A204.1 (cell line): ENCODE measurements around the gene NKG7.

Source experiments
- FAIRE-seq: peaks from 2 replicates; lab custom pipeline; 2012; peaks lifted over from hg19 to GRCh38; lab: Jason Lieb, UNC

The NKG7 gene

DNA sequence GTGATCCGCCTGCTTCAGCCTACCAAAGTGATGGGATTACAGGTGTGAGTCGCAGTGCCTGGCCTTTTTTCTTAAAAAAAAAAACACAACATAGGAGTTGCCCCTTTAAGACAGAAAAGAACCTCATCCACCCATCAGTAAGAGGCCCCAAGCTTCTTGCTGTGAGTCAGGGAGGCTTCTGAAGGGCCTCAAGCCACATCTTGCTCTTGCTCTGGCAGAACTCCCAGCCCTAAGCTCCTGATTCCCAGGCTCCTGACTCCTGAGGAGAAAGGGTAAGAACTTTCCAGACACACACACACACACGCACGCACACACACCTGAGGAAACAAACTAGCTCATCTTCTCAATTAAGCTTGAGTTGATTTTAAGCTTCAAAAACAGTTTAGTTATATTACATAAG is 13.2 kb downstream of the NKG7 start:
- no peak for FAIRE-seq

DNA sequence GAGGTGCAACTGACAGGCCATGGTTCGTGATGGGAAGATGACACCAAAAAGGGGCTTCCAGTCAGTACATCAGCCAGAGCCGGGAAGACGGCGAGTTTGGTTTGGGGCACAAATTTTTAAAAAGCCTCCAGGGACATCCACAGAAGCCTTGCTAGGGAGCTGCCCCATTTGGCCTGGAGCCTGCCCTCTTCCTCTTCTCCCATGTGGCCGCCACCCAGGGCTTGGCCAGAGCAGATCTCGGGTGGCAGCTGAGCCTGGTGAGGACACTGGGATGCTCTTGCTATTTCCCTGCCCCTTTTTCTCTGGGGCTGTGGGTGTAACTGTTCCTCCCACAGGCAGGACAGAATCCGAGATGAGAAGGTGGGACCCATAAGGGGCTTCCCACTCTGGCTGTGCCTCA is 14.5 kb downstream of the NKG7 start:
- no peak for FAIRE-seq

GRCh38 chr19:51356159-51356801 is 16.2 kb downstream of the NKG7 start:
- FAIRE-seq: no peak

GRCh38 chr19:51354742-51355148 is 17.7 kb downstream of the NKG7 start:
- no peak for FAIRE-seq

GRCh38 chr19:51354103-51354741 is 18.2 kb downstream of the NKG7 start:
- FAIRE-seq: no peak

GRCh38 chr19:51352783-51353360 is 19.6 kb downstream of the NKG7 start:
- FAIRE-seq: no peak

DNA sequence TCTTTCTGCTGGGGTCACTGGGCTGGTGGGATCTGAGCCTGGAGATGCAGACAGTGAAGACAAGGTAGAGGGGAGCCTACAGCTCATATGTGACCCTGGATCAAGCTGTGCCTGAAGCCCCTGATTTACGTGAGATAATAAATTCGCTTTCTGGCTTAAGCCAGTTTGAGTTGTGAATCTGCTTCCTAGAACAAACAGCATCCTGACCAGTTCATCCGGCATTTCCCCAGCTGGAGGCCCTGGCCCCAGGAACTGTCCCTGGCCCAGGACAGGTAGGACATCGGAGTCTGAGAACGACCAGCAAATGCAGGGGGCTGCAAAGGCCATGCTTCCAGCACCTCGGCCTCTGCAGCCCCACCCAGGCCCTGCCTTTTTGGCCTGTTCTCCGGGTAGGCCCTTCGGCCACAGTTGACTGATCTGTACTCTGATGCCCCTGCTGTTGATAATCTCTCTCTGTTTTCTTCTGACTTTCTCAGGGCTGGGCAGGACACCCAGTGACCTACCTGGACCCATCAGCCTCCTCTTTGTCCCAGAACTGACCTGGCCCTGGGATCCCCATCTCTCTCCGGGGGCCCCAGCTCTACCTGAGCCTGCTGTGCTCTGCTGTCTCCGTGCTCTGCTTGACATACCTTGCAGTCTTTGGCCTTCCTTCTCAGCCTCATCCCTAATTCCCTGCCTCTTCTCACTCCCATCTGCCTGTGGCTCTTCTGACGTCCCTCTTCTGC is 21.0 kb downstream of the NKG7 start:
- no peak for FAIRE-seq

DNA sequence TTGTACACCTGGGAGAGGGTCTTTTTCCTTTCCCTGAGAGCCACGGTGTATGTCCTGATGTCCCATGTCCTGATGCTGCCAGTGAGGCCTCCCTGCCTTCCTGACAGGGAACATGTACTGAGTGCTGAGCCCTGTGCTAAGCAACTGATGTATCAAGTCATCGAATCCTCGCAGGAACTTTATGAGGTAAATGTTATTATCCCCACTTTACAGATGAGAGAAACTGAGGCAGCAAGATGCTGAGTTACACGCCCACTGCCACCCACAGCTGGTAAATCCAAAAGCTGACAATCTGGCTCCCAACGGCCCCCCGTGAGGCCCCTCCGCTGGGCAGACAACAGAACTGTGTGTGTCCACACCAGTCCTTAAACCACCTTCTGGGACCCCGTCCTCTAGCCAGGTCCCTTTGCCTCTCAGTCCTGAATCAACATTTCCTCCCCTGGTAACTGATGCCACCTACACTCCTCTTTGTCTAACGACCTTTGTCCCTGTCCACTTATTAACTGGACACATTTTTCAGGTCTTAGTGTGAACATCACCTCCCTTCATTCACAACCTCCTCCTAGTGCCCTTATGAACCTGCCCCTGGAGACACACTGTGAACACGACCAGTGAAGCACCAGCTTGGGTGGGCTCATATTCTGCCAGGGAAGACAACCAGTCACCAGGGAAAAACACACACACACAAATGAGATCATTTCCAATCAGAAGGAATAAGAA is 25.1 kb downstream of the NKG7 start:
- FAIRE-seq: no peak

DNA sequence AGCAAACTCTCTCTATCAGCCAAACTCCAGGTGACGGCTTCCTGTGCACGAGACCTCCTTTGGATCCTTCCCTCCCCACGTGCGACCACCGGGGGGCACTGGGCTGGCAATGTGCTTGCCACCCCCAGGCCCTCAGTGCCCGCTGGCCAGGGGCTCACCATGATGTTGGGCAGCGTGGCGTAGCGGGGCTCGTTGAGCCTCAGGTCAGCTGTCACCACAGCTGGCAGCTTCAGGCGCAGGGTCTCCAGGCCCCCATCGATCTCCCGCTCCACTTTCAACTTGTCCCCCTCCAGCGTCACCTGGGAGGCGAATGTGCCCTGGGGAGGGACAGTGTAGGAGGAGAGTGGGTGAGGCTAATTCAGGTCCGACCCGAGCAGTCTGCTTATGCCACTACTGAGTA is 25.7 kb downstream of the NKG7 start:
- FAIRE-seq: no peak

DNA sequence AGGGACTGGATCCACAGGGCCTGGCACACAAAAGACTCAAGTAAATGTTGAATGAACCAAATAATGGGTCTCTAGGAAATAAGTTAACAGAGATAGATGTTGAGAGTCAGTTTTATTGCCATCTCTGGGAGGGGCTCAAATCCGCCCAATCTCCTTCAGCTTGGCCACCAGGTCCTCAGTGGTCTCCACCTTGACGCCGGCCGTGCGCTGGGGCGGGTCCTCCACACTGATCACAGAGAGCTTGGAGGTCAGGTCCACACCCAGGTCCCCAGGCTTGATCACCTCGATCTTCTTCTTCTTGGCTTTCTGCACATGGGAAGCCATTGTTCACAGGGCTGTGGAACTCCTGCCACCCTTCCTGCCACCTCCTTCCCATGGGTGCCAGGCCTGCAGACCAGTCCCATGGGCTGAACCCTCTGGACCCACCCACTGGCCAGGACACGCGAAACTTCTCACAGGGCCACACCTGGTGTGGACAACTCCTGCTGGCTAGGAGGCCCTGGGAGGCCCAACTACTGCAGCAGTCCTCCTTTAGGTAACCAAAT is 27.3 kb downstream of the NKG7 start:
- FAIRE-seq: no peak

GRCh38 chr19:51342631-51343569 is 29.6 kb downstream of the NKG7 start:
- no peak for FAIRE-seq

DNA sequence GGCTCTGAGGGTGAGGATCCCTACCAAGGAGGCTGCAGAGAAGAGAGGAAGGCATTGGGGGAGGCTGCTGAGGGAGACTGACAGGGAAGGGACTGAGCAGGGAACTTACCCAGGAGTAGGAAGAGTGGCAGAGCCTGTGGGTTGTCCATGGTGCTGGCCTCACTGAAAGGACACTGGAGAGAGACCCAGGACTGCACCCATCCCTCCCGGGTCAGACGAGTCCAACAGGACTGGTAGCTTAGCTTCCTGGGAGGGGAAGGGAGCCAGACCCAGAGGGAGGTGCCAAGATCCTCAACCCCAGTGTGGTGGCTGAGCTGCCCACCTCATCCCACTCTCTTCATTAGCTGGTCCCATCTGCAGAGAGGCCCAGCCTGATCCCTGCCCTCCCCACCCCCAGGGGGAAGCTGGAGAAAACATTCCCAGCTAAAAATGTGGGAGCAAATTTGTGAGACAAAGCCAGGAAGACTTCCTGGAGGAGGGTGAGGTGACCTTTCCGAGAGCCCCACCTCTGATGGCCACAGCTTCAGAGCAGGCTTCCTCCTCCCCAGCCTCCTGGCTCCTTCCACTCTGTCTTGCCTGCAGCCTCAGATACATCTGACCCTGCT is 30.4 kb downstream of the NKG7 start, which contains the start of gene VSIG10L:
Gene VSIG10L (minus strand): TSS at position 164 of the 605 bp plus-strand sequence. CDS start 15 bp downstream, at position 149.
- FAIRE-seq: no peak

DNA sequence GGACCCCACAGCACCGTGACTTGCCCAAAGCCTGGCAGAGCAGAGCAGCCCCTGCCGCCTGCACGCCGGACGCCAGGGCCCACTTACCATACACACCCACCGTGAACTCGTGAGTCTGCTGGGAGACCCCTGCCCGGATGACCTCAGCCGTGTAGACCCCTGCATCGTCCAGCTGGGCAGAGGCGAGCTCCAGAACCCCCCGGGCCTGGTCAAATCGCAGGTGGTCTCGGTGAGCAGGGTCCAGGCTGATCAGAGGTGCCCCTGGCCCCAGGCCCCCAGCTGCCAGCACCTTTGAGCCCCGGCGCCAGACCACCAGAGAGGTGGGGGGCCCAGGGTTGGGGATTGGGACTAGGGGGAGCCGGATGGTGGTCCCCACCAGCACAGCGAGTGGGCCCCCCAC is 31.4 kb downstream of the NKG7 start:
- FAIRE-seq: no peak

DNA sequence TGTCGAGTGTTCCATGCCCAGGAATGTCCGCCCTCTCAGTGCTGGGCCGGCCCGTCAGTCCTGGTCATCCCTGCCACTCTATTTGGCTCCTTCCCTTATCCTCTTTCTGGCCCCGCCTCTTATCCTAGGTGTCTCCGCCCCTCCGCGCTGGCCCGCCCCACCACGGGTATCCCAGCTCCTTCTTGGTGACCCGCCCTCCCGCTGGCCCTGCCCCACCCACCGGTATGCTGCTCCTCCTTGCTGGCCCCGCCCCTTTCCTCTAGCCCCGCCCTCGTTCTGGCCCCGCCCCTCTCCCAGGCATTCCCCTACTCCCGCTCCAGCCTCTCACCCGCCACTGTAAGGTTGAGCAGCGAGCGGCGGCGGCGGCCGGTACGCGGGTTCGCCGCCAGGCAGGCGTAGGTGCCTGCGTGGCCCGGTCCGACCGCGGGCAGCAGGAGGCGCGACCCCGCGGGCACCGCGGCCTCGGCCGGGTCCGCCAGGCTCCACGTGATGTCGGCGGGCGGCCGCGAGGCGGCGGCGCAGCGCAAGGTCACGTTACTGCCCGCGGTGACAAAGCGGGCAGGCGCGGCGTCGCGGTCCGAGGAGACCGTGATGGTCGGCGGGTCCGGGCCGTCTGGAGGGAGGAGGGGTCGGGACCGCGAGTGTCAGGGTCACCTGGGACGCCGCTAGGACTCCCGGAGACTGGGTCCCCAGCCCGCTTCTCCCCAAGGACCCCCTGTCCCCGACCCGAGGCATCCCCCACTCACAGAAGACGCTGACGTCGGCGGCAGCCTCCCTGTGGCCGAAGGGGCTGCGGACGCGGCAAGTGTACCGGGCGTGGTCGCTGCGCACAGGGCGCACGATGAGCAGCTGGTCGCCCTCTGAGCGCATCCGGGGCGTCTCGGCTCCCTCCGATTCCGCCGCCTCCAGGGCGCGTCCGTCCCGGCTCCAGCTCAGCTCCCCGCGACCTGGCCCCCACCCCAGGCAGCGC is 32.5 kb downstream of the NKG7 start:
- FAIRE-seq: no peak

DNA sequence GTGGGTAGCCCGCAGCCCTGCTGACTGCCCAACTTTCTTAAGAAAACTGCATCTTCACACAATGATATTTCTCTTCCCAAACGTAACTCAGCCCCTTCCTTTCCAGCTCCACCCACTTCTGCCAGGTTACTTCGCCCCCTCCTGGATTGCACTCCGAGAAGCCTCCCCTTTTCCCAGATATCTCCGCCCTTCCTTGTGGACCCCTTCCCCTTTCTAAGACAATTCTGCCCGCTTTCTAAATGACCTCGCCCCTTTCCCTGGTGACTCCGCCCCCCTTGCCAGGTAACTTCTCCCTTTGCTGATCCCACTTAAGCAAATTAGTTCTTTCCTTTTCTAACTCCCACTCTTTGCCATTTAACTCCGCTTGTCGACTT is 33.2 kb downstream of the NKG7 start:
- no peak for FAIRE-seq

GRCh38 chr19:51338563-51339312 is 33.7 kb downstream of the NKG7 start:
- FAIRE-seq: no peak

DNA sequence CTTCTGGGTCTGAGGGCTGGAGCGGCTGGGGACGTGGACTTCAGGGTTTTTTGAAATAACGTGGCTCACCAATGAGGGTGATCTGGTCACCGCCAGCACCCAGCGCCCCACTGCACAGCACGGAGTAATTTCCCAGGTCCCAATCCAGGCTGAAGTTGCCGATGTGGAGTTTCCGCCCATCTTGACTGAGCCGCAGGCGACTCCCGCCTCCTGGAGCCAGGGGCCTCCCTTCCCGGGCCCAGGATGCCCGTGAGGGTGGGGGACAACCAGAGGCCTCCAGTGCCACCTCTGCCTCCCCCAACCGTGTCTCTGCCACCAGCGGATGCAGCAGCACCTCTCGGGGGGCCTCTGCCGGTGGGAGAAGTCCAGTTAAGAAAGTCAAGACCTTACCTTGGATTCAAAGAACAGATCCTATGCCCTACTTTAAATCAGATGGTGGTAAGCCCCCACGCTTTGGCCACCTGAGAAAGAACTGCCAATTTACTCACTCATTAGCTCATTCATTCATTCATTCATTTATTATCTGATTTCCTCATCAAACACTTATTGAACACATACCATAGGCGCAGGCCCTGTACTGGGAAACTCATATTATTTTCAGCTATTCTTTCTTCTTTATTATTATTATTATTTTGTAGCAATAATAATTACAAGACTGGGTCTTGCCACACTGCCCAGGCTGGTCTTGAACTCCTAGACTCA is 34.4 kb downstream of the NKG7 start:
- no peak for FAIRE-seq
